A549 (cell line): ENCODE measurements around the gene ACADM. TPM values are rescaled to one million over a fixed set of nuclear protein-coding genes. Genes with fewer than 3 reads are reported as not detected.
"Not testable (repeated sequence)": the region's sequence is repeated elsewhere in the genome, so short reads cannot be mapped to it uniquely, and the experiment has no call there.

Source experiments
- ATAC-seq, 2 experiments: fragments of 200-7000 bp in 1 of 2; fragments of >200 bp in 1 of 2; cut with Nextera tagmentation in 1 of 2; cut with Tn5 transposase in 1 of 2; 3 replicates each; pipeline versions ENCODE4 v1.8.0 to v1.9.1; 2018 to 2020; ENCODE audit warnings: mild to moderate bottlenecking in 1 of 2, moderate library complexity in 1 of 2
- CTCF ChIA-PET: fragments of 300-600 bp; sonication (Branson Sonifier 250); formaldehyde crosslinking; extraction: SDS; loops from one replicate; lab custom pipeline; 2021; ENCODE audit warnings: antibody characterized with exemption, inconsistent platforms; lab: Yijun Ruan, JAX
- POLR2A ChIA-PET: fragments of 350-600 bp; formaldehyde crosslinking; extraction: SDS; loops from one replicate; lab custom pipeline; 2021; ENCODE audit warnings: antibody characterized with exemption, inconsistent platforms; lab: Yijun Ruan, JAX
- DNase-seq, 2 experiments: peaks; one replicate each; pipeline versions ENCODE4 v3.0.0 to v3.0.0-alpha.2; 2011 to 2016; ENCODE audit warnings: low read depth in 1 of 2, low spot score in 1 of 2
- FAIRE-seq: peaks from 2 replicates; lab custom pipeline; 2011; peaks lifted over from hg19 to GRCh38; lab: Jason Lieb, UNC
- H3K27ac ChIP-seq, 2 experiments: fragments of >200 bp; sonication (Bioruptor Twin); formaldehyde crosslinking; 3 replicates each; pipeline ENCODE4 v1.5.1; 2016 to 2017
- H3K4me1 ChIP-seq: fragments of >200 bp; sonication (Bioruptor Twin); formaldehyde crosslinking; 3 replicates; pipeline ENCODE4 v1.6.1; 2016
- H3K4me2 ChIP-seq: fragments of >200 bp; sonication (Bioruptor Twin); formaldehyde crosslinking; 3 replicates; pipeline ENCODE4 v1.6.1; 2016
- H3K4me3 ChIP-seq: fragments of >200 bp; sonication (Bioruptor Twin); formaldehyde crosslinking; 3 replicates; pipeline ENCODE4 v1.5.1; 2016
- H3K9me3 ChIP-seq: fragments of >200 bp; sonication (Bioruptor Twin); formaldehyde crosslinking; 3 replicates; pipeline ENCODE4 v1.6.1; 2016
- BCL3 ChIP-seq: fragments of >200 bp; sonication (Bioruptor Twin); formaldehyde crosslinking; IDR thresholded peaks from 3 replicates; pipeline ENCODE4 v1.6.1; 2016
- BHLHE40 ChIP-seq: IDR thresholded peaks from 2 replicates; pipeline ENCODE4 v1.6.1; 2012; ENCODE audit warnings: low read depth, low read length, inconsistent platforms
- CHD2 ChIP-seq: fragments of 150-350 bp; IDR thresholded peaks from 2 replicates; pipeline ENCODE4 v1.6.1; 2014; ENCODE audit warnings: low read length; ENCODE audit not compliant: partially characterized antibody
- E2F6 ChIP-seq: IDR thresholded peaks from 2 replicates; pipeline ENCODE4 v1.6.1; 2012; ENCODE audit warnings: low read depth, borderline replicate concordance
- EHF ChIP-seq: fragments of 250-450 bp; sonication (Bioruptor Pico); IDR thresholded peaks from 2 replicates; pipeline ENCODE4 v1.5.0; 2020; ENCODE audit warnings: mild to moderate bottlenecking
- EHMT2 ChIP-seq: fragments of 200-600 bp; sonication (generic); IDR thresholded peaks from 2 replicates; pipeline ENCODE4 v1.6.1; 2016; ENCODE audit warnings: antibody characterized with exemption, low read depth, mild to moderate bottlenecking, moderate library complexity
- ELK1 ChIP-seq: fragments of 150-350 bp; IDR thresholded peaks from 2 replicates; pipeline ENCODE4 v1.6.1; 2014; ENCODE audit warnings: low read depth, mild to moderate bottlenecking, low read length
- EP300 ChIP-seq, 2 experiments: fragments of >200 bp; sonication (Bioruptor Twin); formaldehyde crosslinking; IDR thresholded peaks; 2 replicates in 1 of 2; 3 replicates in 1 of 2; pipeline ENCODE4 v1.6.1; 2016 to 2017
- FOSB ChIP-seq: fragments of 250-450 bp; sonication (Bioruptor Pico); IDR thresholded peaks from 2 replicates; pipeline ENCODE4 v1.5.0; 2020; ENCODE audit warnings: mild to moderate bottlenecking, moderate library complexity
- GATA3 ChIP-seq: IDR thresholded peaks from 2 replicates; pipeline ENCODE4 v1.6.1; 2012; ENCODE audit warnings: borderline replicate concordance
- HDAC2 ChIP-seq: fragments of 200-600 bp; sonication (generic); IDR thresholded peaks from 2 replicates; pipeline ENCODE4 v1.6.1; 2016
- HES2 ChIP-seq: fragments of >200 bp; sonication (Bioruptor Twin); formaldehyde crosslinking; IDR thresholded peaks from 2 replicates; pipeline ENCODE4 v1.6.1; 2016
- HEYL ChIP-seq: fragments of 250-450 bp; sonication (Bioruptor Pico); IDR thresholded peaks from 2 replicates; pipeline ENCODE4 v1.8.0; 2021; ENCODE audit warnings: mild to moderate bottlenecking, moderate library complexity
- HOXA7 ChIP-seq: fragments of 250-450 bp; sonication (Bioruptor Pico); IDR thresholded peaks from 2 replicates; pipeline ENCODE4 v1.5.0; 2020; ENCODE audit warnings: mild to moderate bottlenecking, moderate library complexity
- MAFK ChIP-seq: fragments of 450-650 bp; IDR thresholded peaks from 2 replicates; pipeline ENCODE4 v1.6.1; 2014; ENCODE audit not compliant: partially characterized antibody
- MAX ChIP-seq: IDR thresholded peaks from 2 replicates; pipeline ENCODE4 v1.6.1; 2012
- MAZ ChIP-seq: fragments of 150-350 bp; IDR thresholded peaks from 2 replicates; pipeline ENCODE4 v1.6.1; 2014; ENCODE audit warnings: antibody characterized with exemption, low read depth, low read length, borderline replicate concordance
- PBX3 ChIP-seq: IDR thresholded peaks from 2 replicates; pipeline ENCODE4 v1.6.1; 2012
- PHF8 ChIP-seq: fragments of 200-600 bp; sonication (generic); IDR thresholded peaks from 2 replicates; pipeline ENCODE4 v1.6.1; 2016; ENCODE audit warnings: low read depth, mild to moderate bottlenecking, antibody characterized with exemption, moderate library complexity, borderline replicate concordance
- RARB ChIP-seq: fragments of 250-450 bp; sonication (Bioruptor Pico); IDR thresholded peaks from 2 replicates; pipeline ENCODE4 v1.8.0; 2021; ENCODE audit warnings: mild to moderate bottlenecking, moderate library complexity
- RCOR1 ChIP-seq: fragments of 150-350 bp; IDR thresholded peaks from 2 replicates; pipeline ENCODE4 v1.6.1; 2014; ENCODE audit warnings: antibody characterized with exemption, low read length, low read depth
- SREBF2 ChIP-seq: fragments of 450-650 bp; IDR thresholded peaks from 2 replicates; pipeline ENCODE4 v1.6.1; 2014; ENCODE audit warnings: mild to moderate bottlenecking, moderate library complexity
- ZC3H11A ChIP-seq: fragments of 450-650 bp; IDR thresholded peaks from 2 replicates; pipeline ENCODE4 v1.6.1; 2014; ENCODE audit warnings: antibody characterized with exemption, mild to moderate bottlenecking
- ZSCAN20 ChIP-seq: fragments of 250-450 bp; sonication (Bioruptor Pico); IDR thresholded peaks from 2 replicates; pipeline ENCODE4 v1.8.0; 2022; ENCODE audit warnings: mild to moderate bottlenecking, moderate library complexity
- WGBS: methylation state at CpG from one replicate; pipeline ENCODE4 v1.1.6; 2017; ENCODE audit errors: missing lambda C conversion rate; 5-methylcytosine and 5-hydroxymethylcytosine counted together
- polyA plus RNA-seq, 4 experiments: library from polyadenylated mRNA; depleted of rRNA in 3 of 4; stranded (reverse); fragments of >200 nt; fragmentation: RNase III in 1 of 4; extraction: RNeasy Plus Mini Kit Qiagen cat#74134 plus additional on column Dnase treatment in 1 of 4; gene quantifications; 2 replicates in 3 of 4; 3 replicates in 1 of 4; pipeline ENCODE4 v1.2.3, GENCODE V29; 2011 to 2017

ACADM gene
- polyA plus RNA-seq, 2 of the 4 experiments (the other 2 are of a cell fraction): 45.1 to 45.4 TPM

- no peak for TF ChIP-seq ELK1
- no peak for TF ChIP-seq HOXA7
- TF ChIP-seq FOSB (CRISPR knock-in tag): no peak
- TF ChIP-seq BCL3: no peak
- TF ChIP-seq BHLHE40: no peak
- TF ChIP-seq ZC3H11A: no peak
- no peak for TF ChIP-seq EP300 (IDR thresholded peaks at IDR 0.05)
- no peak for TF ChIP-seq HES2
- TF ChIP-seq EHMT2: no peak
- TF ChIP-seq, all 56 proteins: peak for 0
- ChIA-PET POLR2A (no interaction called here), CTCF (interaction anchor here (0.7 kb wide), 1 partner anchor 89 kb away, joined by 3 read pairs; no protein-coding TSS in a partner anchor)
- WGBS: no CpG with 5 or more reads among the region's 1 CpG
- ATAC-seq (no peak), DNase-seq (no peak), FAIRE-seq (no peak)
- Histone ChIP-seq H3K4me2 (no peak overlapping the region), H3K9me3 (no peaks in the 10 kb centered on the region), H3K4me3 (no peak overlapping the region), H3K4me1 (peaks cover 8% of the 10 kb centered on the region; the same call in 2 of the 3 replicates), H3K27ac (no peak overlapping the region)
These were observed 3.7 kb upstream of the ACADM start for GRCh38 chr1:75720820-75721219.

- H3K27ac ChIP-seq, H3K4me2 ChIP-seq, DNase-seq, H3K9me3 ChIP-seq, H3K4me3 ChIP-seq, FAIRE-seq, ATAC-seq, POLR2A ChIA-PET, CTCF ChIA-PET: not testable (repeated sequence)
- 87% methylated on average over 8 of the region's 8 CpGs for WGBS
- H3K4me1 ChIP-seq: peaks cover 13% of the 10 kb centered on the region; the same call in 2 of the 3 replicates
These were observed 2.3 kb upstream of the ACADM start for GRCh38 chr1:75722246-75722645.

GRCh38 chr1:75722966-75723365, 1.5 kb upstream of the ACADM start:
- no peak for DNase-seq
- ATAC-seq: no peak
- H3K27ac ChIP-seq: no peak overlapping the region
- peak overlapping the region; percentile 90 for H3K4me2 ChIP-seq
- POLR2A ChIA-PET: interaction anchor here (1.3 kb wide), 1 partner anchor 63 kb away, joined by 4 read pairs; the partner anchor contains the start of gene RABGGTB
- FAIRE-seq: no peak
- H3K4me3 ChIP-seq: no peak overlapping the region
- CTCF ChIA-PET: no interaction called here
- H3K9me3 ChIP-seq: no peaks in the 10 kb centered on the region
- WGBS: 93% methylated on average over 9 of the region's 9 CpGs
- peaks cover 13% of the 10 kb centered on the region; the same call in 2 of the 3 replicates for H3K4me1 ChIP-seq
- TF ChIP-seq HDAC2 (no peak), FOSB (CRISPR knock-in tag) (no peak), BHLHE40 (no peak), SREBF2 (no peak), RARB (CRISPR knock-in tag) (no peak), MAZ (no peak), ZSCAN20 (CRISPR knock-in tag) (no peak), HEYL (CRISPR knock-in tag) (no peak), GATA3 (no peak), HOXA7 (no peak), PHF8 (no peak), MAX (no peak), RCOR1 (no peak), MAFK (no peak), PBX3 (no peak), CHD2 (no peak), E2F6 (no peak), EHF (no peak)
